GM12891 (cell line): Measurements from ENCODE around the gene SLC30A2.

ENCODE experiments used
- PAX5 ChIP-seq: IDR thresholded peaks from 2 replicates; pipeline ENCODE4 v1.6.1; 2011; ENCODE audit warnings: low read length, moderate library complexity, mild to moderate bottlenecking; ENCODE audit not compliant: insufficient read depth, severe bottlenecking
- POLR2A ChIP-seq: IDR thresholded peaks from 2 replicates; pipeline ENCODE4 v1.6.1; 2011; ENCODE audit warnings: low read depth, low read length, control low read depth
- POLR2AphosphoS5 ChIP-seq: IDR thresholded peaks from 2 replicates; pipeline ENCODE4 v1.6.1; 2011; ENCODE audit warnings: low read depth, low read length, control low read depth
- TAF1 ChIP-seq: IDR thresholded peaks from 2 replicates; pipeline ENCODE4 v1.6.1; 2011; ENCODE audit warnings: low read depth, low read length, control low read depth

GRCh38 chr1:26041978-26042377 lies 3.9 kb downstream of the SLC30A2 start:
- TF ChIP-seq POLR2A (no peak), POLR2AphosphoS5 (no peak), PAX5 (no peak), TAF1 (no peak)
